GM12878 (cell line): ENCODE data around the gene PAK6. TPM values are rescaled to one million over a fixed set of nuclear protein-coding genes. Genes with fewer than 3 reads are reported as not detected.

Source experiments
- ATAC-seq: fragments of 200-7000 bp; cut with Tn5 transposase; 3 replicates; pipeline ENCODE4 v1.9.1; 2020; ENCODE audit warnings: mild to moderate bottlenecking, moderate library complexity
- BruUV-seq: library from RNA; stranded (reverse); fragments of 400-500 nt; replicated peaks from 2 replicates; lab custom pipeline; 2021; lab: Mats Ljungman, UMichigan
- CTCF ChIA-PET: fragments of 300-600 bp; sonication (Branson Sonifier 250); formaldehyde crosslinking; extraction: SDS; loops from one replicate; lab custom pipeline; 2021; ENCODE audit warnings: inconsistent platforms; lab: Yijun Ruan, JAX
- POLR2A ChIA-PET: fragments of 350-600 bp; formaldehyde crosslinking; extraction: SDS; loops from one replicate; lab custom pipeline; 2021; ENCODE audit warnings: inconsistent platforms; lab: Charles Lee
- RAD21 ChIA-PET: fragments of 300-600 bp; sonication (Branson Sonifier 250); formaldehyde crosslinking; loops from one replicate; lab custom pipeline; 2023; ENCODE audit warnings: antibody characterized with exemption; ENCODE audit not compliant: unreplicated experiment; lab: Charles Lee
- SMC1A ChIA-PET: fragments of 300-600 bp; sonication (Branson Sonifier 250); formaldehyde crosslinking; loops from one replicate; lab custom pipeline; 2023; ENCODE audit not compliant: unreplicated experiment, uncharacterized antibody; lab: Charles Lee
- DNase-seq: peaks from one replicate; pipeline ENCODE4 v3.0.0-alpha.2; 2011; ENCODE audit warnings: low read depth, low spot score
- FAIRE-seq: peaks from 3 replicates; lab custom pipeline; 2011; peaks lifted over from hg19 to GRCh38; lab: Jason Lieb, UNC
- H2AFZ ChIP-seq: 2 replicates; pipeline ENCODE4 v1.6.0; 2011; ENCODE audit warnings: low read depth, low read length, control low read depth; ENCODE audit not compliant: control insufficient read depth
- H3K27ac ChIP-seq: 2 replicates; pipeline ENCODE4 v1.5.1; 2011; ENCODE audit warnings: control low read depth; ENCODE audit not compliant: control insufficient read depth, insufficient read depth
- H3K27me3 ChIP-seq, 2 experiments: replicated peaks in 1 of 2; 2 replicates each; pipeline versions ENCODE4 v1.6.0 to v1.6.1; 2011; ENCODE audit warnings: low read length in 1 of 2; ENCODE audit not compliant: control insufficient read depth in 2 of 2, insufficient read depth in 2 of 2
- H3K36me3 ChIP-seq, 2 experiments: 2 replicates each; pipeline ENCODE4 v1.5.1; 2011; ENCODE audit warnings: low read length in 1 of 2; ENCODE audit not compliant: control insufficient read depth in 2 of 2, insufficient read depth in 2 of 2
- H3K4me1 ChIP-seq: 2 replicates; pipeline ENCODE4 v1.6.1; 2011; ENCODE audit warnings: mild to moderate bottlenecking, low read length, moderate library complexity, mixed read lengths; ENCODE audit not compliant: control insufficient read depth, insufficient read depth
- H3K4me2 ChIP-seq: 2 replicates; pipeline ENCODE4 v1.6.0; 2011; ENCODE audit warnings: control low read depth; ENCODE audit not compliant: control insufficient read depth, insufficient read depth
- H3K4me3 ChIP-seq: fragments of 200-600 bp; sonication (generic); 2 replicates; pipeline ENCODE4 v1.5.1; 2016
- H3K79me2 ChIP-seq: 2 replicates; pipeline ENCODE4 v1.6.0; 2011; ENCODE audit warnings: low read length; ENCODE audit not compliant: control insufficient read depth, insufficient read depth
- H3K9ac ChIP-seq: 2 replicates; pipeline ENCODE4 v1.8.0; 2011; ENCODE audit warnings: low read length, control low read depth, mixed read lengths; ENCODE audit not compliant: control insufficient read depth, insufficient read depth
- H3K9me3 ChIP-seq: replicated peaks from 3 replicates; pipeline ENCODE4 v1.5.1; 2011; ENCODE audit warnings: mild to moderate bottlenecking, low read length; ENCODE audit not compliant: control insufficient read depth, insufficient read depth
- H4K20me1 ChIP-seq: 2 replicates; pipeline ENCODE4 v1.6.0; 2011; ENCODE audit not compliant: control insufficient read depth, insufficient read depth
- BMI1 ChIP-seq: fragments of 450-650 bp; IDR thresholded peaks from 2 replicates; pipeline ENCODE4 v1.6.1; 2016; ENCODE audit warnings: mild to moderate bottlenecking, moderate library complexity, borderline replicate concordance
- CBX5 ChIP-seq: sonication (generic); IDR thresholded peaks from 2 replicates; pipeline ENCODE4 v1.6.1; 2016; ENCODE audit warnings: low read depth, moderate library complexity, mild to moderate bottlenecking, inconsistent platforms
- CEBPZ ChIP-seq: fragments of 150-350 bp; IDR thresholded peaks from 2 replicates; pipeline ENCODE4 v1.6.1; 2016; ENCODE audit warnings: low read depth, low read length
- CHD4 ChIP-seq: fragments of 200-600 bp; sonication (generic); IDR thresholded peaks from 2 replicates; pipeline ENCODE4 v1.6.1; 2016; ENCODE audit warnings: mild to moderate bottlenecking
- CTCF ChIP-seq, 3 experiments: IDR thresholded peaks in 2 of 3; conservative IDR thresholded peaks in 1 of 3; 2 replicates each; pipeline ENCODE4 v1.5.1; 2011; ENCODE audit warnings: low read depth in 3 of 3, low read length in 3 of 3, mild to moderate bottlenecking in 3 of 3, control low read depth in 2 of 3, moderate library complexity in 2 of 3, inconsistent platforms in 1 of 3, mixed read lengths in 1 of 3; ENCODE audit not compliant: control insufficient read depth in 2 of 3, insufficient read depth in 1 of 3; ENCODE audit errors: extremely low read depth in 1 of 3
- EED ChIP-seq: sonication (generic); IDR thresholded peaks from 2 replicates; pipeline ENCODE4 v1.6.1; 2016; ENCODE audit warnings: antibody characterized with exemption, low read depth
- EGR1 ChIP-seq, 2 experiments: IDR thresholded peaks; 1 replicate in 1 of 2; 2 replicates in 1 of 2; pipeline ENCODE4 v1.6.1; 2011 to 2012; ENCODE audit warnings: low read depth in 2 of 2, low read length in 2 of 2, borderline replicate concordance in 1 of 2, mild to moderate bottlenecking in 1 of 2, moderate library complexity in 1 of 2
- IRF4 ChIP-seq: IDR thresholded peaks from 2 replicates; pipeline ENCODE4 v1.6.1; 2011; ENCODE audit warnings: low read depth, low read length
- MTA2 ChIP-seq: fragments of 450-650 bp; IDR thresholded peaks from 2 replicates; pipeline ENCODE4 v1.6.1; 2016; ENCODE audit warnings: low read depth, mild to moderate bottlenecking, moderate library complexity
- NFYA ChIP-seq: IDR thresholded peaks from 2 replicates; pipeline ENCODE4 v1.6.1; 2011; ENCODE audit warnings: low read depth, mild to moderate bottlenecking, low read length, improper control_type of control experiment, borderline replicate concordance
- PKNOX1 ChIP-seq: fragments of 450-650 bp; IDR thresholded peaks from 2 replicates; pipeline ENCODE4 v1.6.1; 2016; ENCODE audit warnings: mild to moderate bottlenecking
- RAD51 ChIP-seq: fragments of 450-650 bp; IDR thresholded peaks from 2 replicates; pipeline ENCODE4 v1.6.1; 2016; ENCODE audit warnings: moderate library complexity, mild to moderate bottlenecking, inconsistent platforms
- RB1 ChIP-seq: fragments of 450-650 bp; formaldehyde crosslinking; IDR thresholded peaks from 2 replicates; pipeline ENCODE4 v1.6.1; 2017; ENCODE audit warnings: mild to moderate bottlenecking, borderline replicate concordance
- SUZ12 ChIP-seq: fragments of 200-600 bp; sonication (generic); IDR thresholded peaks from one replicate; pipeline ENCODE4 v1.6.1; 2018; ENCODE audit warnings: antibody characterized with exemption, mild to moderate bottlenecking; ENCODE audit not compliant: unreplicated experiment
- ZBTB33 ChIP-seq: fragments of 450-650 bp; IDR thresholded peaks from 2 replicates; pipeline ENCODE4 v1.6.1; 2017; ENCODE audit warnings: mild to moderate bottlenecking
- WGBS: methylation state at CpG from one replicate; pipeline ENCODE4 v1.1.6; 2016; ENCODE audit warnings: low lambda C conversion rate; ENCODE audit not compliant: insufficient replicate concordance, insufficient coverage; ENCODE audit errors: missing lambda C conversion rate; 5-methylcytosine and 5-hydroxymethylcytosine counted together
- in situ Hi-C: fragments of 300-500 bp; cut with MboI; formaldehyde crosslinking; loops from 9 replicates; pipeline ENCODE4 v1.14.3; 2018; ENCODE audit warnings: mixed read lengths
- intact Hi-C: fragments of 100-400 bp; cut with micrococcal nuclease; formaldehyde crosslinking; loops from one replicate; pipeline ENCODE4 v1.14.2; 2022; ENCODE audit not compliant: unreplicated experiment
- polyA plus RNA-seq, 11 experiments: library from polyadenylated mRNA; depleted of rRNA in 4 of 11; unstranded in 6 of 11; stranded (reverse) in 5 of 11; fragments of >200 nt; fragmentation: Nextera tagmentation in 4 of 11; fragmentation: Illumina TruSeq in 1 of 11; extraction: Ambion mirVana in 4 of 11; extraction: Trizol in 1 of 11; gene quantifications; 1 replicate in 1 of 11; 2 replicates in 10 of 11; pipeline versions ENCODE4 v1.2.1 to v1.2.3, GENCODE V29; 2011 to 2016; ENCODE audit warnings: inconsistent platforms in 2 of 11, missing spikeins in 2 of 11, low read depth in 1 of 11
- total RNA-seq, 4 experiments: library from RNA; depleted of rRNA in 3 of 4; stranded (reverse); fragments of >200 nt in 3 of 4; fragmentation: Illumina TruSeq in 1 of 4; extraction: Trizol in 1 of 4; gene quantifications; 2 replicates each; pipeline versions ENCODE4 v1.2.1 to v1.2.3, GENCODE V29; 2013 to 2021

The PAK6 gene
- total and polyA plus RNA-seq, 10 of the 15 experiments (the other 5 are each of a cell fraction or from before 2014, with no cell fraction given): 0.07 to 0.92 (median 0.31) TPM; not detected in 2

DNA sequence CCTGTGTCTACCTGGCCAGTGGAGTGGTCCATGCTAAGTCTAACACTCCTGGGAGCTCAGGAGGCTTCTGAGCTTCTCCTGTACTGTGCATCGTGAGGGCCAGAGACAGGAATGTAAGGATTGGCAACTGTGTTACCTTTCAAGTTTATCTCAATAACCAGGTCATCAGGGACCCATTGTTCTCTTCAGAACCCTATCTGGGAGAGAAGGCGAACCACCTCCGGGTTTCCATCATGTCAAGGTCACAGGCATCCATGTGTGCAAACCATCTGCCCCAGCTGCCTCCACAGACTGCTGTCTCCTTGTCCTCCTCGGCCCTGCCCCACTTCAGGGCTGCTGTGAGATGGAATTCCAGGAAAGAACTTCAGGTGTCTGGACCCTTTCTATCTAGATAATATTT is 38.1 kb downstream of the PAK6 start:
- DNase-seq (no peak), ATAC-seq (no peak), FAIRE-seq (no peak)
- no peaks in the 10 kb centered on the region for H3K79me2 ChIP-seq
- ChIA-PET RAD21 (interaction anchor here (0.8 to 5.7 kb wide), 5 partner anchors 33 to 231 kb away, joined by 3 to 93 read pairs (median 7); partner anchors contain the start of genes CCDC9B and PLCB2), CTCF (interaction anchor here (1.1 to 11.7 kb wide), 8 partner anchors 33 to 242 kb away, joined by 3 to 296 read pairs (median 99); partner anchors contain the start of genes CCDC9B and PLCB2), POLR2A (no interaction called here), SMC1A (interaction anchor here (1.0 to 6.4 kb wide), 5 partner anchors 13 to 230 kb away, joined by 3 to 83 read pairs (median 55); partner anchors contain the start of gene PLCB2)
- in situ Hi-C loops: loop anchor here (5.0 to 10.0 kb wide), 3 partner anchors 35 to 492 kb away; partner anchors contain the start of gene FSIP1
- H3K27ac ChIP-seq: no peak overlapping the region
- H3K4me2 ChIP-seq: no peak overlapping the region
- TF ChIP-seq CEBPZ: no peak
- no peak for TF ChIP-seq RB1
- no peak for TF ChIP-seq CHD4
- TF ChIP-seq CBX5: no peak
- no peak for TF ChIP-seq ZBTB33
- no peak for TF ChIP-seq SUZ12
- TF ChIP-seq MTA2: no peak
- TF ChIP-seq PKNOX1: no peak
- no peak for TF ChIP-seq CTCF (IDR thresholded peaks at IDR 0.05 in 2 of 3, conservative IDR thresholded peaks at IDR 0.05 in 1 of 3; ENCODE audit: control insufficient read depth in 2 of 3, extremely low read depth in 1 of 3, insufficient read depth in 1 of 3, low read depth in 3 of 3, low read length in 3 of 3)
- no peak for TF ChIP-seq EGR1 (IDR thresholded peaks at IDR 0.05; ENCODE audit: borderline replicate concordance in 1 of 2, low read depth in 2 of 2, low read length in 2 of 2)
- no peak for TF ChIP-seq RAD51
- no peak for TF ChIP-seq EED
- no peak for TF ChIP-seq NFYA
- no peak for TF ChIP-seq BMI1
- TF ChIP-seq IRF4: no peak
- no peaks in the 10 kb centered on the region for H3K36me3 ChIP-seq
- H3K27me3 ChIP-seq: peaks cover 1 to 9% of the 10 kb centered on the region in 2 experiments; a peak in 3 of 4 replicates
- H4K20me1 ChIP-seq: no peaks in the 10 kb centered on the region; the same call in 1 of the 2 replicates
- 0% methylated on average over 4 of the region's 4 CpGs for WGBS
- no peak overlapping the region for H3K4me3 ChIP-seq
- no TSS peak for BruUV-seq
- intact Hi-C loops: loop anchor here (5.0 to 10.0 kb wide), 3 partner anchors 145 to 392 kb away; partner anchors contain the start of gene BMF
- no peaks in the 10 kb centered on the region for H3K9me3 ChIP-seq
- H3K9ac ChIP-seq: no peak overlapping the region
- H3K4me1 ChIP-seq: peaks cover 6% of the 10 kb centered on the region
- H2AFZ ChIP-seq: no peak overlapping the region
